A549 (cell line): Measurements from ENCODE around the gene C4BPB.

Source experiments
- CEBPB ChIP-seq, 2 experiments: fragments of >200 bp in 1 of 2; sonication (Bioruptor Twin) in 1 of 2; formaldehyde crosslinking in 1 of 2; IDR thresholded peaks; 2 replicates each; pipeline ENCODE4 v1.6.1; 2012 to 2016
- CHD2 ChIP-seq: fragments of 150-350 bp; IDR thresholded peaks from 2 replicates; pipeline ENCODE4 v1.6.1; 2014; ENCODE audit warnings: low read length; ENCODE audit not compliant: partially characterized antibody
- CTCF ChIP-seq: fragments of >200 bp; sonication (Bioruptor Twin); formaldehyde crosslinking; IDR thresholded peaks from 3 replicates; pipeline ENCODE4 v1.5.1; 2016
- ELK1 ChIP-seq: fragments of 150-350 bp; IDR thresholded peaks from 2 replicates; pipeline ENCODE4 v1.6.1; 2014; ENCODE audit warnings: low read depth, mild to moderate bottlenecking, low read length
- HDAC2 ChIP-seq: fragments of 200-600 bp; sonication (generic); IDR thresholded peaks from 2 replicates; pipeline ENCODE4 v1.6.1; 2016
- MAFK ChIP-seq: fragments of 450-650 bp; IDR thresholded peaks from 2 replicates; pipeline ENCODE4 v1.6.1; 2014; ENCODE audit not compliant: partially characterized antibody
- POLR2A ChIP-seq: IDR thresholded peaks from 2 replicates; pipeline ENCODE4 v1.6.1; 2012; ENCODE audit warnings: mild to moderate bottlenecking, low read length
- RNF2 ChIP-seq: fragments of 200-600 bp; sonication (generic); IDR thresholded peaks from 2 replicates; pipeline ENCODE4 v1.6.1; 2016; ENCODE audit warnings: low read depth, mild to moderate bottlenecking, antibody characterized with exemption, moderate library complexity, borderline replicate concordance
- TP53 ChIP-seq: fragments of 250-450 bp; sonication (Bioruptor Pico); IDR thresholded peaks from 2 replicates; pipeline ENCODE4 v1.5.0; 2021; ENCODE audit warnings: mild to moderate bottlenecking, moderate library complexity

GRCh38 chr1:207112616-207113296, 24.1 kb downstream of the C4BPB start:
- no peak for TF ChIP-seq CHD2
- TF ChIP-seq CTCF, result no peak
- no peak for TF ChIP-seq MAFK
- TF ChIP-seq ELK1, result no peak
- no peak for TF ChIP-seq POLR2A
- no peak for TF ChIP-seq RNF2
- TF ChIP-seq TP53 (CRISPR knock-in tag), result no peak
- TF ChIP-seq HDAC2, result no peak
- TF ChIP-seq CEBPB (IDR thresholded peaks at IDR 0.05), result no peak
